Progenitor cell of endocrine pancreas (in vitro differentiated cells): ENCODE measurements around the gene GRAMD1A. TPM values are rescaled to one million over a fixed set of nuclear protein-coding genes. Genes with fewer than 3 reads are reported as not detected.
A peak's percentile ranks its signal among the peaks of the same experiment; 100 is the strongest.
"Not testable (repeated sequence)": the region's sequence is repeated elsewhere in the genome, so short reads cannot be mapped to it uniquely, and the experiment has no call there.

Experiments
- DNase-seq: peaks from one replicate; pipeline ENCODE4 v3.0.0; 2021; ENCODE audit warnings: low spot score; ENCODE audit not compliant: unreplicated experiment
- H3K27ac Mint-ChIP-seq: 2 replicates; pipeline ENCODE4 v1.8.0; 2021; ENCODE audit warnings: mild to moderate bottlenecking, moderate library complexity, mixed read lengths
- H3K27me3 Mint-ChIP-seq: 2 replicates; pipeline ENCODE4 v1.8.0; 2021; ENCODE audit warnings: mixed read lengths
- H3K36me3 Mint-ChIP-seq: 2 replicates; pipeline ENCODE4 v1.8.0; 2022; ENCODE audit warnings: mixed read lengths; ENCODE audit not compliant: insufficient read depth
- H3K4me1 Mint-ChIP-seq: 2 replicates; pipeline ENCODE4 v1.8.0; 2021; ENCODE audit warnings: low read depth, mixed read lengths
- H3K4me3 Mint-ChIP-seq: 2 replicates; pipeline ENCODE4 v1.8.0; 2021; ENCODE audit warnings: low read depth, mild to moderate bottlenecking, moderate library complexity, mixed read lengths
- H3K9me3 Mint-ChIP-seq: 2 replicates; pipeline ENCODE4 v1.8.0; 2021; ENCODE audit warnings: low read depth, mixed read lengths
- total RNA-seq: library from RNA; stranded (reverse); gene quantifications from 2 replicates; pipeline ENCODE4 v1.2.1, GENCODE V29; 2021
- TF ChIP-seq, protein P1 (sequence below): fragments of 200-600 bp; sonication (generic); IDR thresholded peaks from one replicate; pipeline ENCODE4 v1.5.0; 2021; ENCODE audit warnings: antibody characterized with exemption, mild to moderate bottlenecking; ENCODE audit not compliant: unreplicated experiment

GRAMD1A gene
- total RNA-seq, 1 donor from 2014 or later: 111 TPM

DNA sequence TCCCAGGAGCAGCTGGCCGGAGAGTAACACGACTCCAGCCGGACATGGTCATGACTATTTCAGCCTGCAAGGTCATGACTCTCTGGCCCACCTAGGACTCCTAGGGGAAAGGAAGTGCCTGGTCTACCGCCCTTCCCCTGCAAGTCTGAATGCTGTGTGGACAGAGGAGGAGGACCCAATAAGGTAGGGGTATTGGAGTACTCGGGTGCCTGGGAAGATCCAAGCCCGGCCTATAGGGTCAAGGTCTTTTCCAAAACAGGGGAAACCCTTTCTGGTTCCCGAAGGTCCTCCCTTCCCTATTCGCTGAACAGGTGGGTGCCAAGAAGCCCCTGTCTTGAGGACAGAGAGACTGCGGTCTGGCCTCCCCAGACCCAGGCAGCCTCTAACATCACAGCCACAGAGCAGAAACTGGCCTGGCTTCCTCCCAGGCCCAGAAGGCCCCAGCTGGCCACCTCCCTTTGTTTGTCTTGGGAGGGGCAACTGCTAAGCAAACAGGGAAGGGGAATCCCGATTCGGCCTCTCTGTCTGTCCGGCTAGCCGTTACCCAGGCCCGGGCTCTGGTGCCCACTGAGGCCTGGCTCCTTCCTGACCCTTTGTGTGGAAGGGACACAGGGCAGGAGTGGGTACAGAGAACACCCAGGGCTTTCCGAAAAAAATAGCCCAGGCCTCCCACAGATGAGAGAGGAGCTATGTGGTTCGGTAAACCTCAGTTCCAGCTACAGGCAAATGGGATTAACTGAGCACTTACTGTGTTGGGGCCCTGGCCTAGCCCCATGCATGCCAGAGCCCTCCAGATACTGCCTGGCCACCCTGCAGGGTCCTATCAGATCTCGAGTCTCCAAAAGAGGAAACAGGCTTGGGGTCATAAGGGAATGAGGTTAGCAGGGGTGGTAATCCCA, 5.2 kb upstream of the GRAMD1A start:
- no peak overlapping the region for H3K27ac Mint-ChIP-seq
- TF ChIP-seq, protein P1, sequence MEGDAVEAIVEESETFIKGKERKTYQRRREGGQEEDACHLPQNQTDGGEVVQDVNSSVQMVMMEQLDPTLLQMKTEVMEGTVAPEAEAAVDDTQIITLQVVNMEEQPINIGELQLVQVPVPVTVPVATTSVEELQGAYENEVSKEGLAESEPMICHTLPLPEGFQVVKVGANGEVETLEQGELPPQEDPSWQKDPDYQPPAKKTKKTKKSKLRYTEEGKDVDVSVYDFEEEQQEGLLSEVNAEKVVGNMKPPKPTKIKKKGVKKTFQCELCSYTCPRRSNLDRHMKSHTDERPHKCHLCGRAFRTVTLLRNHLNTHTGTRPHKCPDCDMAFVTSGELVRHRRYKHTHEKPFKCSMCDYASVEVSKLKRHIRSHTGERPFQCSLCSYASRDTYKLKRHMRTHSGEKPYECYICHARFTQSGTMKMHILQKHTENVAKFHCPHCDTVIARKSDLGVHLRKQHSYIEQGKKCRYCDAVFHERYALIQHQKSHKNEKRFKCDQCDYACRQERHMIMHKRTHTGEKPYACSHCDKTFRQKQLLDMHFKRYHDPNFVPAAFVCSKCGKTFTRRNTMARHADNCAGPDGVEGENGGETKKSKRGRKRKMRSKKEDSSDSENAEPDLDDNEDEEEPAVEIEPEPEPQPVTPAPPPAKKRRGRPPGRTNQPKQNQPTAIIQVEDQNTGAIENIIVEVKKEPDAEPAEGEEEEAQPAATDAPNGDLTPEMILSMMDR: no peak
- H3K4me1 Mint-ChIP-seq: peaks cover 7% of the 10 kb centered on the region
- H3K27me3 Mint-ChIP-seq: no peaks in the 10 kb centered on the region
- no peak for DNase-seq
- no peak overlapping the region for H3K4me3 Mint-ChIP-seq
- H3K9me3 Mint-ChIP-seq: no peaks in the 10 kb centered on the region
- H3K36me3 Mint-ChIP-seq: no peaks in the 10 kb centered on the region

DNA sequence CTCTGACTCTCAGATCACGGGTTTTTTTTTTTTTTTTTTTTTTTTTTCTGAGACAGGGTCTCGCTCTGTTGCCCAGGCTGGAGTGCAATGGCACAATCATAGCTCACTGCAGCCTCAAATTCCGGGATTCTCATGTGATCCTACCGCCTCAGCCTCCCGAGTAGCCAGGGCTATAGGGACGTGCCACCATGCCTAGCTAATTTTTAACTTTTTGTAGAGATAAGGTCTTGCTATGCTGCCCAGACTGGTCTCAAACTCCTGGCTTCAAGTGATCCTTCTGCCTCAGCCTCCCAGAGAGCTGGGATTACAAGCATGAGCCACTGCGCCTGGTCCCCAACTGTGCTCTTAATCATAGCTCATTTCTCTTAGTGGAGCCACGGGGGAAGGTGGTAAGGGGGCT, 4.6 kb upstream of the GRAMD1A start:
- TF ChIP-seq, protein P1: no peak

DNA sequence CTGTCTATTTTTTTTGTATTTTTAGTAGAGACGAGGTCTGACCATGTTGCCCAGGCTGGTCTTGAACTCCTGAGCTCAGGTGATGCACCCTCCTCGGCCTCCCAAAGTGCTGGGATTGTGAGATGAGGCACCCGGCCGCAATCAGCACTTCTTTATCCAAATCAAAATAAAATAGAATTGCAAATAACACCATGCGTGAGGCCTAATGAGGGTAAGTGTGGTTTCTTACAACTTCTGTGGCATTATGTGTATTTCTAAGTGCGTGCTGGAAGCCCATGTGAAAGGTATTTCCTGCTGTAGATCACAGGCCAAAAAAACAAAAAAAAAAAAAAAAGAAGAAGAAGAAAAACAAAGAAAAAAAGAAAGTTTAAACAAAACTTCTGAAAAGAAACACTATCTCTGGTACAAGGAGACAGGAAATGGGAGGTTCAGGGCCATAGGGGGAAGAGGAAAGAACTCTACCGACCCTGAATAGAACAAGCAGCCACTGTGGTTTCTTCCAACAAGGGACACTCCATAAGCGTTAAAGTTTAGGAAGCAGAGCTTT, 3.0 kb upstream of the GRAMD1A start:
- H3K4me3 Mint-ChIP-seq: no peak overlapping the region
- no peaks in the 10 kb centered on the region for H3K9me3 Mint-ChIP-seq
- peaks cover 17% of the 10 kb centered on the region for H3K4me1 Mint-ChIP-seq
- no peak overlapping the region for H3K27ac Mint-ChIP-seq
- TF ChIP-seq, protein P1: no peak
- no peaks in the 10 kb centered on the region for H3K27me3 Mint-ChIP-seq
- no peaks in the 10 kb centered on the region for H3K36me3 Mint-ChIP-seq
- DNase-seq: no peak

More for the DNA sequence above, 4.6 kb upstream of the GRAMD1A start:
- DNase-seq: no peak
- H3K27ac Mint-ChIP-seq: no peak overlapping the region
- H3K9me3 Mint-ChIP-seq: no peaks in the 10 kb centered on the region
- no peaks in the 10 kb centered on the region for H3K36me3 Mint-ChIP-seq
- no peak overlapping the region for H3K4me3 Mint-ChIP-seq
- H3K27me3 Mint-ChIP-seq: no peaks in the 10 kb centered on the region
- peaks cover 7% of the 10 kb centered on the region for H3K4me1 Mint-ChIP-seq

DNA sequence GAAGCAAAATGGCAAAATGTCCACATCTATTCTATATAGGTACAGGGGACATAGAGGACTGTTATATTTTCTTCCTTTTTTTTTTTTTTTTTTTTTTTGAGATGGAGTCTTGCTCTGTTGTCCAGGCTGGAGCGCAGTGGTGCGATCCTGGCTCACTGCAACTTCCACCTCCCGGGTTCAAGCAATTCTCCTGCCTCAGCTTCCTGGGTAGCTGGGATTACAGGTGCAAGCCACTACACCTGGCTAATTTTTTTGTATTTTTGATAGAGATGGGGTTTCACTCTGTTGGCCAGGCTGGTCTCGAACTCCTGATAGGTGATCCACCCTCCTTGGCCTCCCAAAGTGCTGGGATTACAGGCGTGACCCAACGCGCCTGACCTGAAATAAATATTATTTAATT, 1.9 kb upstream of the GRAMD1A start:
- not testable (repeated sequence) for H3K9me3 Mint-ChIP-seq, H3K27ac Mint-ChIP-seq, H3K27me3 Mint-ChIP-seq, H3K4me3 Mint-ChIP-seq, H3K36me3 Mint-ChIP-seq, DNase-seq
- H3K4me1 Mint-ChIP-seq: peaks cover 24% of the 10 kb centered on the region

DNA sequence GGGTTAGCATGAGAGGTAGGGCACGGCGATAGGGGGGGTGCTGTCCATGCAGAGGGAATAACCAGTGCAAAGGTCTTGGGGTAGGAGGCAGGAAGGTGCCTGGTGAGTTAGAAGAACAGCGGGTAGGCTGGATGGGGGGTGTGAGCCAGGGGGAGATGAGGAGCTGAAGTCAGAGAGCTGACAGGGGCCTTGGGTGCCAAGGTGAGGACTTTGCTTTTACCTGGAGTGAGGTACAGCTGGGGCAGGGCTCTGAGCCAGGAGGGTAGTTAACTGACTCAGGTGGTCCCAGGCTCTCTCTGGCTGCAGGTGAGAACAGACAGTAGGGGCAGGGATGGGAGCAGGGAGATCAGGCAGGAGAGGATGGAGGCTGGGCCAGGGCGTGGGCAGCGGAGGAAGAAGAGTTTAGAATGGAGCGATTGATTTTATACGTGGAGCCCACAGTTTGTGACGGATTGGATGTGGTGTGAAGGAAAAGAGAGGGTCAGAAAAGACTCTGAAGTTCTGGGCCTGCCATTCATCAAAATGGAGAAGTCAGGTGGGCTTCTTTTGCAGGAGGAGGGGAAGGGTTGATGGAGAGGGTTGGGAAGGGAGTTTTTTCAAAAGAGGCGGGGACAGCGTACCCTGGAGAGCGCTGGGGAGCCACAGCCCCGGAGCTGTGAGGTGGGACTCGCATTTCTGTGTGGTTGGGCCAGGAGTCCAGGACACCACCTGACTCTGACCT, 1.2 kb upstream of the GRAMD1A start:
- Mint-ChIP-seq H3K4me3 (peak overlapping the region; percentile 78), H3K9me3 (no peaks in the 10 kb centered on the region), H3K27me3 (no peaks in the 10 kb centered on the region), H3K27ac (peak overlapping the region; percentile 97), H3K4me1 (peaks cover 30% of the 10 kb centered on the region), H3K36me3 (no peaks in the 10 kb centered on the region)
- no peak for DNase-seq
- TF ChIP-seq, protein P1: no peak
